Glutamatergic neuron (in vitro differentiated cells): ENCODE measurements around the gene MTMR10. TPM values are rescaled to one million over a fixed set of nuclear protein-coding genes. Genes with fewer than 3 reads are reported as not detected.

Experiments
- DNase-seq: peaks from one replicate; pipeline ENCODE4 v3.0.0; 2022
- H3K27ac Mint-ChIP-seq: one replicate; pipeline ENCODE4 v1.8.0; 2020; ENCODE audit warnings: mild to moderate bottlenecking, mixed read lengths, inconsistent platforms; ENCODE audit not compliant: unreplicated experiment
- H3K27me3 Mint-ChIP-seq: one replicate; pipeline ENCODE4 v1.8.0; 2020; ENCODE audit warnings: mild to moderate bottlenecking, moderate library complexity, mixed read lengths, inconsistent platforms; ENCODE audit not compliant: unreplicated experiment
- H3K36me3 Mint-ChIP-seq: one replicate; pipeline ENCODE4 v1.8.0; 2020; ENCODE audit warnings: mild to moderate bottlenecking, mixed read lengths, inconsistent platforms; ENCODE audit not compliant: unreplicated experiment
- H3K4me1 Mint-ChIP-seq: one replicate; pipeline ENCODE4 v1.8.0; 2020; ENCODE audit warnings: mild to moderate bottlenecking, low read depth, mixed read lengths, inconsistent platforms; ENCODE audit not compliant: unreplicated experiment
- H3K4me3 Mint-ChIP-seq: one replicate; pipeline ENCODE4 v1.8.0; 2020; ENCODE audit warnings: mild to moderate bottlenecking, mixed read lengths, inconsistent platforms; ENCODE audit not compliant: unreplicated experiment
- H3K9me3 Mint-ChIP-seq: one replicate; pipeline ENCODE4 v1.8.0; 2020; ENCODE audit warnings: mild to moderate bottlenecking, moderate library complexity, mixed read lengths, inconsistent platforms; ENCODE audit not compliant: unreplicated experiment
- CTCF ChIP-seq: fragments of 200-600 bp; sonication (generic); IDR thresholded peaks from one replicate; pipeline ENCODE4 v1.5.0; 2021; ENCODE audit not compliant: partially characterized antibody, unreplicated experiment
- total RNA-seq: library from RNA; stranded (reverse); fragmentation: NEBNext Ultra II Directional; extraction: Animal tissue kit (Norgen Biotek cat#: 25700); gene quantifications from one replicate; pipeline ENCODE4 v1.2.1, GENCODE V29; 2021; ENCODE audit not compliant: unreplicated experiment

The MTMR10 gene
- total RNA-seq, 1 donor from 2014 or later: 17.1 TPM

- no peaks in the 10 kb centered on the region for H3K9me3 Mint-ChIP-seq
- peaks cover 4% of the 10 kb centered on the region for H3K27me3 Mint-ChIP-seq
- H3K4me3 Mint-ChIP-seq: peak overlapping the region; percentile 96
- peaks cover 13% of the 10 kb centered on the region for H3K4me1 Mint-ChIP-seq
- no peaks in the 10 kb centered on the region for H3K36me3 Mint-ChIP-seq
- H3K27ac Mint-ChIP-seq: peak overlapping the region; percentile 82
- TF ChIP-seq CTCF: no peak
- no peak for DNase-seq
Observed at GRCh38 chr15:30990446-30991254, 778 bp downstream of the MTMR10 start.

- Mint-ChIP-seq H3K36me3 (no peaks in the 10 kb centered on the region), H3K4me3 (peak overlapping the region; percentile 96), H3K4me1 (peaks cover 13% of the 10 kb centered on the region), H3K9me3 (no peaks in the 10 kb centered on the region), H3K27me3 (peaks cover 4% of the 10 kb centered on the region), H3K27ac (no peak overlapping the region)
- no peak for TF ChIP-seq CTCF
- DNase-seq: no peak
Observed at GRCh38 chr15:30990036-30990435, 1.4 kb downstream of the MTMR10 start.

GRCh38 chr15:30985081-30985531 is 6.3 kb downstream of the MTMR10 start:
- H3K27me3 Mint-ChIP-seq: no peaks in the 10 kb centered on the region
- TF ChIP-seq CTCF: no peak
- no peaks in the 10 kb centered on the region for H3K36me3 Mint-ChIP-seq
- H3K9me3 Mint-ChIP-seq: no peaks in the 10 kb centered on the region
- H3K4me3 Mint-ChIP-seq: no peak overlapping the region
- H3K4me1 Mint-ChIP-seq: peaks cover 11% of the 10 kb centered on the region
- H3K27ac Mint-ChIP-seq: no peak overlapping the region
- DNase-seq: no peak

GRCh38 chr15:30984542-30984941 is 6.9 kb downstream of the MTMR10 start:
- no peak overlapping the region for H3K4me3 Mint-ChIP-seq
- H3K27ac Mint-ChIP-seq: no peak overlapping the region
- no peak for DNase-seq
- H3K27me3 Mint-ChIP-seq: no peaks in the 10 kb centered on the region
- H3K9me3 Mint-ChIP-seq: no peaks in the 10 kb centered on the region
- H3K4me1 Mint-ChIP-seq: peaks cover 7% of the 10 kb centered on the region
- TF ChIP-seq CTCF: no peak
- H3K36me3 Mint-ChIP-seq: no peaks in the 10 kb centered on the region

- Mint-ChIP-seq H3K4me1 (peaks cover 7% of the 10 kb centered on the region), H3K4me3 (no peak overlapping the region), H3K36me3 (no peaks in the 10 kb centered on the region), H3K9me3 (no peaks in the 10 kb centered on the region), H3K27me3 (no peaks in the 10 kb centered on the region), H3K27ac (no peak overlapping the region)
- no peak for DNase-seq
- TF ChIP-seq CTCF: no peak
Observed at GRCh38 chr15:30984118-30984517, 7.3 kb downstream of the MTMR10 start.
